SK-N-SH (cell line): Measurements from ENCODE around the gene KCNQ2. TPM values are rescaled to one million over a fixed set of nuclear protein-coding genes. Genes with fewer than 3 reads are reported as not detected.

Experiments used
- CTCF ChIA-PET: fragments of 300-600, 350-600 bp; formaldehyde crosslinking; extraction: SDS; loops from one replicate; lab custom pipeline; 2021; lab: Yijun Ruan, JAX
- POLR2A ChIA-PET: fragments of 350-600 bp; sonication (Branson Sonifier 250); formaldehyde crosslinking; extraction: SDS; loops from one replicate; lab custom pipeline; 2020; ENCODE audit warnings: antibody characterized with exemption, inconsistent platforms; lab: Yijun Ruan, JAX
- DNase-seq: peaks from one replicate; pipeline ENCODE4 v3.0.0; 2012
- H2AFZ ChIP-seq: fragments of 200-600 bp; sonication (generic); 2 replicates; pipeline ENCODE4 v1.8.1; 2016; ENCODE audit warnings: antibody characterized with exemption, mild to moderate bottlenecking, low read depth
- H3F3A ChIP-seq: fragments of 200-600 bp; sonication (generic); replicated peaks from 2 replicates; pipeline ENCODE3; 2016; ENCODE audit warnings: antibody characterized with exemption, mild to moderate bottlenecking; ENCODE audit not compliant: insufficient read depth
- H3K27ac ChIP-seq, 2 experiments: fragments of 200-500 bp in 1 of 2; fragments of 200-600 bp in 1 of 2; sonication (Bioruptor generic) in 1 of 2; sonication (generic), shearing (Covaris generic) in 1 of 2; 2 replicates each; pipeline versions ENCODE4 v1.5.1 to v1.6.1; 2014 to 2016; ENCODE audit warnings: low read depth in 2 of 2, inconsistent platforms in 1 of 2, low read length in 1 of 2, mild to moderate bottlenecking in 1 of 2, mixed read lengths in 1 of 2
- H3K27me3 ChIP-seq: fragments of 200-600 bp; sonication (generic), shearing (Covaris generic); 2 replicates; pipeline ENCODE4 v1.6.1; 2016; ENCODE audit warnings: mixed run types; ENCODE audit not compliant: insufficient read depth
- H3K36me3 ChIP-seq, 2 experiments: fragments of 200-500 bp in 1 of 2; fragments of 200-600 bp in 1 of 2; sonication (Bioruptor generic) in 1 of 2; sonication (generic) in 1 of 2; replicated peaks in 1 of 2; 2 replicates each; pipeline versions ENCODE3 to v1.5.1; 2014 to 2016; ENCODE audit warnings: low read length in 1 of 2, mild to moderate bottlenecking in 1 of 2; ENCODE audit not compliant: insufficient read depth in 2 of 2, control insufficient read depth in 1 of 2
- H3K4me1 ChIP-seq, 2 experiments: fragments of 200-500 bp in 1 of 2; fragments of 200-600 bp in 1 of 2; sonication (Bioruptor generic) in 1 of 2; sonication (generic), shearing (Covaris generic) in 1 of 2; 2 replicates each; pipeline versions ENCODE4 v1.5.1 to v1.6.1; 2014 to 2016; ENCODE audit warnings: low read depth in 1 of 2, low read length in 1 of 2, mixed run types in 1 of 2; ENCODE audit not compliant: insufficient read depth in 2 of 2, control insufficient read depth in 1 of 2
- H3K4me2 ChIP-seq: fragments of 200-600 bp; sonication (generic), shearing (Covaris generic); 2 replicates; pipeline ENCODE4 v1.6.1; 2017; ENCODE audit warnings: mixed run types
- H3K4me3 ChIP-seq, 2 experiments: fragments of 200-500 bp in 1 of 2; fragments of 200-600 bp in 1 of 2; sonication (Bioruptor generic) in 1 of 2; sonication (generic), shearing (Covaris generic) in 1 of 2; 2 replicates each; pipeline versions ENCODE4 v1.5.1 to v1.8.1; 2014 to 2016; ENCODE audit warnings: low read depth in 2 of 2, inconsistent platforms in 1 of 2, low read length in 1 of 2, mild to moderate bottlenecking in 1 of 2, mixed read lengths in 1 of 2, moderate library complexity in 1 of 2
- H3K79me2 ChIP-seq: fragments of 200-600 bp; sonication (generic); 2 replicates; pipeline ENCODE4 v1.8.1; 2017; ENCODE audit warnings: mild to moderate bottlenecking; ENCODE audit not compliant: insufficient read depth
- H3K9ac ChIP-seq: fragments of 200-600 bp; sonication (generic); 2 replicates; pipeline ENCODE4 v1.6.1; 2017; ENCODE audit warnings: mixed run types
- H3K9me2 ChIP-seq: fragments of 200-600 bp; sonication (generic); 2 replicates; pipeline ENCODE4 v1.6.1; 2017; ENCODE audit warnings: mixed run types
- H3K9me3 ChIP-seq: fragments of 200-600 bp; sonication (generic); 2 replicates; pipeline ENCODE4 v1.6.1; 2017; ENCODE audit warnings: mixed run types, mild to moderate bottlenecking, moderate library complexity
- H4K20me1 ChIP-seq: fragments of 200-600 bp; sonication (generic); 2 replicates; pipeline ENCODE4 v1.6.1; 2017; ENCODE audit warnings: mild to moderate bottlenecking, mixed run types; ENCODE audit not compliant: insufficient read depth
- EP300 ChIP-seq, 2 experiments: IDR thresholded peaks; 2 replicates each; pipeline versions ENCODE4 v1.4.0 to v1.6.1; 2012; ENCODE audit warnings: borderline replicate concordance in 1 of 2, low read depth in 1 of 2, low read length in 1 of 2
- FOSL2 ChIP-seq: IDR thresholded peaks from 2 replicates; pipeline ENCODE4 v1.4.0; 2012; ENCODE audit warnings: low read depth, mild to moderate bottlenecking, moderate library complexity, borderline replicate concordance
- JUND ChIP-seq: IDR thresholded peaks from 2 replicates; pipeline ENCODE4 v1.4.0; 2012
- MEF2A ChIP-seq: IDR thresholded peaks from 2 replicates; pipeline ENCODE4 v1.4.0; 2012; ENCODE audit warnings: low read depth, borderline replicate concordance
- NFIC ChIP-seq: IDR thresholded peaks from 2 replicates; pipeline ENCODE4 v1.4.0; 2012; ENCODE audit warnings: borderline replicate concordance
- PBX3 ChIP-seq: IDR thresholded peaks from 2 replicates; pipeline ENCODE4; 2012
- POLR2AphosphoS5 ChIP-seq: IDR thresholded peaks from 2 replicates; pipeline ENCODE4 v1.6.1; 2012; ENCODE audit warnings: low read depth, low read length
- RFX5 ChIP-seq: IDR thresholded peaks from 2 replicates; pipeline ENCODE4 v1.6.1; 2012; ENCODE audit warnings: mild to moderate bottlenecking, improper control_type of control experiment, low read length
- SIN3A ChIP-seq: IDR thresholded peaks from 2 replicates; pipeline ENCODE4 v1.6.1; 2012; ENCODE audit warnings: low read depth, mild to moderate bottlenecking, low read length, moderate library complexity, borderline replicate concordance
- SMC3 ChIP-seq: IDR thresholded peaks from 2 replicates; pipeline ENCODE4 v1.6.1; 2012; ENCODE audit warnings: low read depth, low read length, improper control_type of control experiment
- TCF12 ChIP-seq: IDR thresholded peaks from 2 replicates; pipeline ENCODE4 v1.4.0; 2012
- YY1 ChIP-seq: IDR thresholded peaks from 2 replicates; pipeline ENCODE4 v1.4.0; 2012; ENCODE audit warnings: low read depth, mild to moderate bottlenecking
- ZBTB33 ChIP-seq: IDR thresholded peaks from 2 replicates; pipeline ENCODE4 v1.4.0; 2012; ENCODE audit warnings: low read depth, borderline replicate concordance
- whole genome bisulfite sequencing: methylation state at CpG from one replicate; pipeline ENCODE4 v1.1.6; 2017; ENCODE audit warnings: low lambda C conversion rate; 5-methylcytosine and 5-hydroxymethylcytosine counted together
- polyA plus RNA-seq, 3 experiments: library from polyadenylated mRNA; depleted of rRNA; stranded (reverse); fragments of >200 nt; gene quantifications; 2 replicates each; pipeline ENCODE4 v1.2.3, GENCODE V29; 2012
- TF ChIP-seq, protein P1 (sequence below): IDR thresholded peaks from 2 replicates; pipeline ENCODE4 v1.4.0; 2012; ENCODE audit warnings: low read depth, borderline replicate concordance

Gene KCNQ2
- polyA plus RNA-seq, 1 of the 3 experiments (the other 2 are of a cell fraction), result 3.9 TPM

- H3K27me3 ChIP-seq, result no peaks in the 10 kb centered on the region
- POLR2A ChIA-PET, result no interaction called here
Observed at GRCh38 chr20:63370618-63371187, 101.8 kb downstream of the KCNQ2 start.

More at GRCh38 chr20:63370618-63371187, 101.8 kb downstream of the KCNQ2 start:
- no peak for DNase-seq
- Histone ChIP-seq H3K9ac (no peak overlapping the region), H3K27ac (no peak overlapping the region), H3K4me2 (no peak overlapping the region), H3F3A (no peaks in the 10 kb centered on the region), H3K4me3 (no peak overlapping the region), H3K36me3 (no peaks in the 10 kb centered on the region), H3K79me2 (no peaks in the 10 kb centered on the region), H3K9me2 (no peaks in the 10 kb centered on the region), H4K20me1 (no peaks in the 10 kb centered on the region), H3K9me3 (no peaks in the 10 kb centered on the region), H2AFZ (no peak overlapping the region), H3K4me1 (peaks cover 0 to 4% of the 10 kb centered on the region in 2 experiments; a peak in 1 of 4 replicates)
- WGBS, result 59% methylated on average over 11 of the region's 21 CpGs
- no peak for TF ChIP-seq POLR2AphosphoS5
- no peak for TF ChIP-seq TCF12
- TF ChIP-seq MEF2A, result no peak
- no peak for TF ChIP-seq FOSL2
- no peak for TF ChIP-seq NFIC
- TF ChIP-seq, protein P1, sequence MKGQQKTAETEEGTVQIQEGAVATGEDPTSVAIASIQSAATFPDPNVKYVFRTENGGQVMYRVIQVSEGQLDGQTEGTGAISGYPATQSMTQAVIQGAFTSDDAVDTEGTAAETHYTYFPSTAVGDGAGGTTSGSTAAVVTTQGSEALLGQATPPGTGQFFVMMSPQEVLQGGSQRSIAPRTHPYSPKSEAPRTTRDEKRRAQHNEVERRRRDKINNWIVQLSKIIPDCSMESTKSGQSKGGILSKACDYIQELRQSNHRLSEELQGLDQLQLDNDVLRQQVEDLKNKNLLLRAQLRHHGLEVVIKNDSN, result no peak
- no peak for TF ChIP-seq RFX5
- no peak for TF ChIP-seq SMC3
- no peak for TF ChIP-seq ZBTB33
- TF ChIP-seq PBX3, result no peak
- TF ChIP-seq SIN3A, result no peak
- TF ChIP-seq EP300 (IDR thresholded peaks at IDR 0.05; ENCODE audit: borderline replicate concordance in 1 of 2, low read depth in 1 of 2, low read length in 1 of 2), result no peak
- TF ChIP-seq JUND, result no peak
- TF ChIP-seq YY1, result no peak
- CTCF ChIA-PET, result interaction anchor here (1.5 to 4.9 kb wide), 4 partner anchors 11 to 148 kb away, joined by 3 to 33 read pairs (median 16); no protein-coding TSS in a partner anchor
